ENCODE measurements around the gene ST8SIA6.

ST8SIA6 gene

DNA sequence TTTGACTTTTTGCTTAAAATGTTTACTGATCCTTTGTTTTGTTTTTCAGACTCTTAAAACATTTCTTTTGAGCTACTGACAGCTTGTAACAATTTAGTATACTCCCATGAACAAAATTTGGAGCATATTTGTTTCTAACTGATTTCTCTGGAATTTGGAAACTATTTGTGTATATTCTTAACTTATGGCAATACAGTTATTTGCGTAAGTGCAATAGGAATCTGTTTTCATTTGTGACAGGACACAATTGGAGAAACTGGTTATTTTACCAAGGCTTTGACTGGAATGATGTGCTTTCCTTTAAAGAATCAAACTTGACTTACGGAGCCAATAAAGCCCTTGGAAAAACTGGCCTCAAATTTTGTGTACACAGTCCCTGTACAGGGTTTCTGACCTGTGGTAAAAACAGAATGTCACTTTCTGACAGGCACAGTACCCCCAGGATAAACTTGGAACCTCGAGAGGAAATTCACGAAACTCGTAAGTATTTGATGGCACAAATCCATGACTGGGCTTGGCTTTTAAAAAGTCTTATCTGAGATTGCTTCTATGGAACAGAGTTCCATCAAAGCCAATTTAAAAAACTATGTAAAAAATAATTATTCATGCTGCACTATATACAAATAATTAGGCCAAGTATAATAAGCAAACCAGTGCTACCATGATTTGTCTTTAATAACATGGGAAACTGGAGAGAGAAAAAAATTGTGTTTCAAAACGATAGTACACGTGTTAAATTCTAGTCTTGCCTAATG lies 70.4 kb downstream of the ST8SIA6 start:
- DNase-seq = no peak

DNA sequence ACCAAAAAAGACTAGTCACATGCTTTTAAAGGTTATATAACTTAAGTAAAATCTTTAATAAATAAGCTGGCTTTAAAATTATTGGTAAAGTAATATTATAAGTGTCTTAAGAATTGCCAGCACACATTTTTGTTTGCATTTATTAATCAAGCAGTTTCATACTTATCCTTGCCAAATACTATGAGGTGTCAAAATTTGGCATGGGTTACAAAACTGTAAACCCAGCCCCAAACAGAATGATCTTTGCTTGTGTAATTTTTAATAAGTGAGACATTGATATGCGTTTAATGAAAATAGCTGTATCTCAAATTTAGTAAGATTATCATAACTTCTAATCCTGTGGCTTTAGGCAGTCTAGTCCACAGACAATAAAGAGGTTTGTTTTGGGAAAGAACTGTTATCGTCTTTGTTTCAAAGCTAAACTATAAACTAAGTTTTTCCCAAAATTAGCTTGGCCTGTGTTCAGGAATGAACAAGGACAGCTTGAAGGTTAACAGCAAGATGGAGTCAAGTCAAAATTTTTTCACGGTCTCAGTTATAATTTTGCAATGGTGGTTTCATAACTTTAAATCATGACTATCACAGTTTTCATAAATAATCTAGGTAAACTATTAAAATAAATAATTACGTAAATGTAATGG lies 72.8 kb downstream of the ST8SIA6 start:
- no peak for DNase-seq

DNA sequence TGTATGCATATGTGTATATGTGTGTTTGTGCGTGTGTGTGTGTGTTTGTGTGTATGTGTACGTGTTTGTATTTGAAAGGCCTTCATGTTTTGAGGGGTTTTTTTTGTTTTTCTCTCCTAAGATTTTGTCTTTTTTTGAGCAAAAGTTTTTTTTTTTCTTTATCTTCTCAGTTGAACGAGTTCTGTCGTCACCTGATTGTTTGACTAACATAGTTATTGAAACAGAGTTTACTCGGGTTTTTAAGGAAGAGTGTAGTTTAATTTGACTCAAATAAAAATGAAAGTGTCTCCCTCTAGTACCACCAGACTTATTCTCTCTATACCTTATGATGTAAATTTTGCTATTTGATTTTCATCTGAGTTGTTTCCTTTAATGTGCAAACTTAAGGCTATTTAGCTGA lies 73.5 kb downstream of the ST8SIA6 start:
- no peak for DNase-seq

DNA sequence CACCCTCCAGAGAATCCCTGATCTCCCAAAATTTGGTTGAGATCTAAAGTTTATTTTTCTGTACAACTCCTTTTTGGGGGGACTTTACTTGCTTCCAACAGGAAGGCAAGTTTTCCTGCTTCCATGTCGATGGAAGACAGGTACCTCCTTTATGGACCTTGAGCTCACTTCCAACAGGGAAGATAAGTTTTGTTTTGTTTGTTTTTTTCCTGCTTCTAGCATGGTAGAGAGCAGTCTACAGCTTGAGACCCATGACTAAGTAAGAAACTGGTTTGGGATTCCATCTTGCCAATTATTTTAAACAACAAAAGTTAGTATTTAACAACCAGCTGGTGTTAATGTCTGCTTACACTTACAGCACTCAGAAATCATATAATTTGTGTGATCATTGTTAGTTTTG lies 74.4 kb downstream of the ST8SIA6 start:
- no peak for DNase-seq

DNA sequence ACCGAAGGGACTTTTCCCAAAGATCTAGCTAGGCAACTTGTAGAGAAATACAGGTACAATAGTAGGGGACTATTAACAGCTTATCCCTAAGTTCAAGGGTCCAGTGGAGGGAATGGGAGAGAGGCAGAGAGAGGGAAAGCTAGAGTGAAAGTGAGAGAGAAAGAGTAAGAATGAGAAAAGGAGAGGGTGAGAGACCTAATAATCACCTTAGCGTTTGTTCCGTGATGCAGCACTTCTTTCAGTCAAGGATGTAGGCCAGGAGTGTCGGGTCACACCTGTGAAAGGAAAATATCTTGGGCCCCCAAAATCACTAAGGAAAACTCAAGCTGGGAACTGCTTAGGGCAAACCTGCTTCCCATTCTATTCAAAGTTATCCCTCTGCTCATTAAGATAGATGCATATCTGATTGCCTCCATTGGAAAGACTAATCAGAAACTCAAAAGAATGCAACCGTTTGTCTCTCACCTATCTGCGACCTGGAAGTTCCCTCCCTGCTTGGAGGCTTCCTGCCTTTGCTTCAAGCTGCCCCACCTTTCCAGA lies 75.2 kb downstream of the ST8SIA6 start:
- no peak for DNase-seq

DNA sequence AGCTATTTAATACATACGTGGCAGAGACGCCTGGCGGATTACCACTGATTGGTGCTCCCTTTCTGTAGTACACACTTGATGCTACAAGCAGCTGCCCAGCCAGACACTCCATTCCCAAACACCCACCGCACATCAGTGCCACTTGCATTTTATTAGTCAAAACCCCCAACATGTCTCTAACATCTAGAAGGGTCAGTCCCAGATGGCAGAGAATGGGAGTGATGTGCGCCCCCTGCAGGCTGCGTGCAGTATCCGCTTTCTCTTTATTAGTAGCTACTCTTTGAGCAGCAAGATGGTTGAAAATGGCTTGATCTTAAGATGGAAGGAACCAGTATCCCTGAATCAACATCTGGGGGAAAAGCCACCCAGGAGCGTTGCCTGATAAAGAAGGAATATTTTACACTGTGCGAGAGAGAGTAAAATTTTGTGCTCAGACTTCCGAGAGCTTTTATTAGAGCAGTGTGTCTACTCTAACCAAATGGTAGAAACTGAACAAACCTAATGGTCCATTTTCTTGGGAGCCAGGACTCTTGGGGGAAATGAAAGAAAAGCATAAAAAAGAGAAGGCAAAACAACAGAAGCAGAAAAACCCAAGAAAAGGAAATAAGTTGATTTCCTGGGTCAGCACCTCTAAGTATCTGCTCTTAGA lies 78.3 kb downstream of the ST8SIA6 start:
- DNase-seq = no peak

DNA sequence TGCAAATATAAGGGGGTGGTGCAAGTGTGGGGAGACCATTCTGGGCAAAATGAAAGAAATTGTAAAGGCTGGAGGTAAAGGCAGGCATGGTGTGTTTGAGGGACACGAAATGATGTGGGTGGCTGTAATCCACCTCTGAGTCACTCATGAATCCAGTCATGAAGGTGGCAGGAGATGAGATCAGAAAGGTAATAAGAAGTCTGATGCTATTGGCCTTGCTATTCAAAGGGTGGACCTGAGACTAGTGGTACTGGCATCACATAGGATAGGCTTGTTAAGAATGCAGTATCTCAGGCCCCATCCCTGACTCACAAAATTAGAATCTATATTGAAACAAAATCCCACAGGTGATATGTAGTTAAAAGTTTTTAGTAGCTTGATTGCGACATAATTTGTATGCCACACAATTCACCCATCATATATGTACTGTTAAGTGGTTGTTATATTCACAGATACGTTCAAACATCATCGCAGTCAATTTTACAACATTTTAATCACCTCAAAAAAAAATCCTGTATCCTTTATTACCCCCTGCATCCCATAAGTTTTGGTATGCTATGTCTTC lies 85.6 kb downstream of the ST8SIA6 start:
- no peak for DNase-seq

DNA sequence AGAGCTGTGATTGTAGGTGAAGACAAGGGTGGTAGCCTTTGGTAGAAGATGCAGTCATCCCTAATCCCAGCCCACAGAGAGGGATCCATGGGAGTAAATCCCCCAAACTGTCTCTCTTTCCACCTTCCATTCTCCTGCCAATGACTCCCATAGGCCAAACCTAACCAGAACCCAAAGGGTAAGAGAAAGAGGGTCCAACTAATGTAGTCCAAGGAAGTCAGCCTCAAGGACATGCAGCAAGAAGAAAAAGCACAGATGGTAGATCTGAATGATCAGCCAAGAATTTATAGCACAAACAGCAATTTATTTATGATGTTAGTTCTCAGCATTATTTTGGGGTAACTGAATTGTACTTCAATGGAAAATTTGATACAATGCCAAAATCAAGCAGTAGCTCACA lies 87.7 kb downstream of the ST8SIA6 start:
- no peak for DNase-seq

DNA sequence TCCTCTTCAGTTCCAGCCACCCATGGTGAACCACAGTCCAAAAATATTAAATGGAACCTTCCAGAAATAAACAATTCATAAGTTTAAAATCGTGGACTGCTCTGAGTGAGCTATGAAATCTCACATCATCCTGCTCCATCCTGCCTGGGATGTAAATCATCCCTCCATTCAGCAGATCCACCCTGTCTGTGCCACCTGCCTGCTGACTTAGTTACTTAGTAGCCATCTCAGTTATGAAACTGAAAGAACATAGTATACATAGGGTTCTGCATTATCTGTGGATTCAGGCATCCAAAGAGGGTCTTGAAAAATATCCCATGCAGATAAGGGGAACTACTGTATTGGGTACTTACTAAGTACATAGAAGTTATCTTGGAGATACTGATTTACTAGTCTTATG lies 89.0 kb downstream of the ST8SIA6 start:
- DNase-seq = no peak

DNA sequence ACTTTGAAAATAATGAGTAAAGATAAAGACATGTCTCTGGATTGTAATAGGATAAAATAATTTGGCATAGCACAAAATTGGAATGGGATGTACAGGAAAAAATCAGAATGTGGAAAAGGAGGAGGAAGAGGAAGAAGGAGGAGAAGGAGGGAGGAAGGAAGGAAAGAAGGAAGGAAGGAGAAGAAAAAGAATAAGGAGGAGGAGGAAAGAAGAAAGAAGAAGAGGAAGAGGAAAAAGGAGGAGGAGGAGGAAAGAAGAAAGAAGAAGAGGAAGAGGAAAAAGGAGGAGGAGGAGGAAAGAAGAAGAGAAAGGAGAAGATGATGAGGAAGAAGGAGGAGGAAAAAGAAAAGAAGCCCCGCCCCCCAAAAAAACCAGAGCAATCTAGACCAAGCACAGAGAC lies 95.9 kb downstream of the ST8SIA6 start:
- no peak for DNase-seq

DNA sequence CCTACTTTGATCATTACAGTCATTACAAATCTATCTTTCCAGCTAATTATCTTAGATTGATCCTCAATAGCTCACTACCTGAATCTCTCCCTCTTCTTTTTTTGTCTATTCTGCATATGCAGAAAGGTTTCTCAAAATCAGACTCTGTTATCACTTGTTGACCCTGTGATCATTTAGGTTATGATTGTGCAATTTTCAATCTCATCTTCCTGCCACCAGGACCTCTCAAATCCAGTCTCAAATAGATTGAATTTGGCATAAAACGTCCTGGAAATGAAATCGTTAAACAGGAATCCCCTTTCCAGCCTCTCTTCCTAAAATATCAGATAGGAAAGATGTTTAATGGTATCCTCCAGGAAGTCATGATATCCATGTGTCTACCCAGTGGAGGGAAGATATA lies 96.6 kb downstream of the ST8SIA6 start:
- no peak for DNase-seq

DNA sequence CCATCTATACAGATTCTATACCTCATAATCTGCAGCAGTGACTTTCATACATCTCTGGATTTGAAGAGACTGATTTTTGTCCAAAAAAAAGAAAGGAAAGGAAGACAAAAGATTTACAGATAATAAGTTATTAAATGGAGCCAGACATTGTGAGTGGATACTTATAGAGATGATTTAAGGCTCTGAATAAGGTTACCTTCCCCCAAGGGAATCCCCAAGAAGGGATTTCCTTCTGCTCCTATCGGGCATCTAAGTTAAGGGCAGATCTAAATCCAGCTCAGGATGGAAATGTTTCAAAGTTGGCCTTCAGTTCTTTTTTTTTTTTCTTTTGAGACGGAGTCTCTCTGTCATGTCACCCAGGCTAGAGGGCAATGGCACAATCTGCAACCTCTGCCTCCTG lies 97.6 kb downstream of the ST8SIA6 start:
- no peak for DNase-seq

DNA sequence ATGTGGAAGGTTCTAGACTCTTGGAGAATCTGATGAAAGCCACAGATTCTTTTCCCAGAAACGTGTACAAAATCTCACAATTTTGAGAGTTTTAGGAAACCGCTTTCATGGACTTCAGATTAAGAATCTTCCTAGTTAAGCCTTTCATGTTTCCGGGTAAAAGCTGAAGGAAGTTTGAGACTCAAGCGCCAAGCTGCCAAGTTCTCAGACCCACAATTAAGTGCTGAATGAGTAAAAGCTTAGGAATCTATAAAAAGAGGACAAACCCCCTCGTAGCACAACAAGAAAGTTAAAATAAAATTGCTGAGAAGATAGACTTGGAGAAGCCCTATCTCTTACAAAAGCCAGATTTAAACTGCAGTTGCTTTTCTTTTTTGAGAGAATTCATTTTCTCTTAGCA lies 99.6 kb downstream of the ST8SIA6 start:
- DNase-seq = no peak

DNA sequence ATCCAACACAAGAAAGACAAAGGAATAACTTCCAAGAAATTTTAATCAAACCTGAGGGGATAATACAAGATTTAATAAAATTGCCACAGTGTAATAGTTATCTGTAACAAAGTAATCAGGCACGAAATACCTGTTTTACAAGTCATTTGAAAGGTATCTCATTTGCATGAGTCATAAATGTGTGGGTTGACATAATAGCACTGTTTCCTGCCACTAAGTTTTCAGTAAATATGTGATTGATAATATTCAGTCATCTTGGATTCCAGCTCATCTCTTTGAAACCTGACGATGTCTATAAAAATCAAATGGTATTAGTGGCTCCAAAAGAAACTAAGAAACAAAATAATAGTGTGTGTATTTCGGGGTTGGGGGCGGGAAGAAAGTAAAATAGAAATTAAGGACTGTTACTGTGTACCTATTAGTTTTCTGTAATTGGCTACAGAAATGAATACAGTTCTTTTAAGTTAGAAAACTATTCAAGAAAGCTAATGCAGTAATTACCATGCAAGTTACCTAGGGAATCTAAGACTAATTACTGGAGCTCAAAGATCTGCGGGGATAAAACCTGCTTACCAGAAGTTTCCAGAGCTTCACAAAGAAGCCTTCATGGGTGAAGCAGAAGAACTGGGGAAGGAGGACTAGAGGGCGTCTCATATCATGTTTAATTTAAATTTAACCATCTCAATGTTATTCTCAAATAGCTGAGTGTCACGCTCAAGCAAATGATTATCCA lies 100.7 kb downstream of the ST8SIA6 start:
- DNase-seq = no peak

DNA sequence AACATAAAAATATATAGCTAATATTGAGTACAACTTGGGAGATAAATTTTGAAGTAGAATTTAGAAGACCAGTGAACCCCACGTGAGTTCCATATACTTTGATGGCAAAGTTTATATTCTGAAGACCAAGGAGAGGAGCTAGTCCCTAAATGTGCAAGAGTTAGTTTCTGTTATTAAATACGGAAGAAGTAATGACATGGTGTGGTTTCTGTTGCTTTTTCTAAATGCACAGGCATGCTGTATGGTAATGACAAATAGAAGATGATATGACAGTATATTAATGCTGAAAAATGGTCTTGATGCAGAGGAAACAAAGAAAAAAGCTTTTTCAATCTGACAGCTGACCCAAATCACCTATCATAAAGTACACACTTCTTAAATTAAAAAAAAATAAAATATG lies 101.8 kb downstream of the ST8SIA6 start:
- no peak for DNase-seq

DNA sequence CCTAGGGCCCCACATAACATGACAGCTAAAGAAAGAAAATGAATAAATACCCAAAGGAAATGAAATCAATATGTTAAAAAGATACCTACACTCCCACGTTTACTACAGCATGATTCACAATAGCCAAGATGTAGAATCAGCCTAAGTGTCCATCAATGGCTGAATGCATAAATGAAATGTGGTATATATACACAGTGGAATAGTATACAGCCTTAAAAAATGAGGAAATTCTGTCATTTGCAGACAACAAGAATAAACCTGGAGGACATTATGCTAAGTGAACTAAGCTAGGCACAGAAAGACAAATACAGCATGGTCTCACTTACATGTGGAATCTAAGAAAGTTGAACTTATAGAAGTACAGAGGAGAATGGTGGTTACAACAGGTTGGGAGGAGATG lies 102.9 kb downstream of the ST8SIA6 start:
- no peak for DNase-seq

DNA sequence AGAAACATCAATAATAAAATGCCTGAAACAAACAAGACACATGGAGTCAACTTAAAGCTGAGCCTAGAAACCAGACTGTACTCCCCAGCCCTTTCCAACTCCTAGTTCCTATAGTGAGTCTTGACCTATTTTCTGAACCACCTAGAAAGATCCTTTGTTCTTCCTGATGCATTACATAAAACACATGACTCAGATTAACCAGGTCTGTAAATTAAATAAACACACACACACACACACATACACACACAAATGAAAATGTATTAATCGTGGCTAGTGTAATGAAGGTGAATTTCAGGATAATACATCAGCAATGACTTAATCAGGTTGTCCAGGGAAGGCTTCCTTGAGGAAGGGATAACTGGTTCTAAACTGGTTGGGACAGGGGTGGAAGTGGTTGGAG lies 104.7 kb downstream of the ST8SIA6 start:
- DNase-seq = no peak

DNA sequence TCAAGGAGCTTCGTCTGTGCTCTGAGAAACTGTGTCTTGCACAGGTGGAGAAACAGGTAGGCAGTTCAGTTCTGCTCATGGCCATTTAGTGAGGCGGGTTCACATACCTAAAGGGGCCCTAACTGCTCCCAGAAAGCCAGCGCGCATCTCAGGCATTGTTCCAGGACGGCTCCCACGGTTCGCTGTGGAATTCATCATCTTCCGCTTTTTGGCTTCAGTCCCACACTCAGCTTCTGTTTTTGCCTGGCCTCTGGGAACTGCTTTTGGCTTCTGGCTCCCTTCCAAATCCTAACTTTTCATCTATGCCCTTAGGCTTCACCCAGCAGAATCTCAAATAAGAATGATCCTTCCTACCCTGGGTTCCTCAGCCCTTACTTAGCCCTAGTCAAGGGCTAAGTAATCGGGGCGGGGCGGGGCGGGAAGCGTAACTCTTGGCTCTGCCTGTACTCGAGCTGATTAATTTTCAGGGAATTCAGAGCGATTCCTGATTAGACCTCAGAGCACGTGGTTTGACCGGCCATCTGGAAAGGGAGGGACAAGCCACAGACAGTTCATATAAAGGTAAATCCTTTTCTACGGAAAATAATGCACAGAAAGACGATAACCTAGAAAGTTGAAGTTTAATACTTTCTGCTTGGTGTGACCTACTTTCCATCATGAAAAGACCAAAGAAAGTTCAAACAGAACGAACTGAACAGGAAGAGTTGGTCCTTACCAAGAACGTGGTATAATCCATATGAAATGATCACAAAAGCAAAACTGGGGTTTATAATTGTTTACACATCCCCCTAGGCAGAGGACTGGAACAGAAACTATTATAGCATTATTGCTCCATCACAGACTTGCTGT lies 105.7 kb downstream of the ST8SIA6 start:
- peak; percentile 5 for DNase-seq

DNA sequence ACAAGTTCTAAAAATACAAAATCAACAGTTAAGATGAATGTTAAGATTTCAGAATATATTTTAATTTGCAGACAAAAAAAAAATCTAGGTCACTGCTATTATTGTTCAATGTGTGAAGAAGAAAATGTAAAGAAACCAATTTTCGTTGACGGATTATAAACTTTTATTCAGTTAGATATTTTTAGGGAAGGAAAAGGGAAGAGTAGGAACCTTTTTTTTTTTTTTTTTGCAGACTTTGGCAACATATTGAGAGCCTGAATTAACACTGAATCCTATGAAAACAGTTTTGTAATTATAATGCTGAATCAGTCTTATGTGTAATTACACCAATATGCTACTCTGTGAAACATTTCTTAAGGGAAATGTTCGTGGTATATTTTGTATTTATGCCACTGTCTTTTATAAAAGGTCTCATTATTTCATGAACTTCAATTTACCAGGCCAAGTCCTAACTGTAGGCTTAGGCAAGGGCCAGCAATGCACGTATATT lies 106.3 kb downstream of the ST8SIA6 start:
- DNase-seq = no peak

DNA sequence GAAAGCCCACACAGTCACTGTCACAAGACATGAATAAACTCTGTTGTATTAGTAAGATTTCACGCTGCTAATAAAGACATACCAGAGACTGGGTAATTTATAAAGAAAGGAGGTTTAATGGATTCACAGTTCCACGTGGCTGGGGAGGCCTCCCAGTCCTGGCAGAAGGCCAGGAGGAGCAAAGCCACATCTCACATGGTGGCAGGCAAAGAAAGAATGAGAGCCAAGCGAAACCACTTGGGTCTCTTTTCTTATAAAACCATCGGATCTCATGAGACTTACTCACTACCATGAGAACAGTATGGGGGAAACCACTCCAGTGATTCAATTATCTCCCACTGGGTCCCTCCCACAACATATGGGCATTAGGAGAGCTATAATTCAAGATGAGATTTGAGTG lies 110.2 kb downstream of the ST8SIA6 start:
- DNase-seq = no peak

DNA sequence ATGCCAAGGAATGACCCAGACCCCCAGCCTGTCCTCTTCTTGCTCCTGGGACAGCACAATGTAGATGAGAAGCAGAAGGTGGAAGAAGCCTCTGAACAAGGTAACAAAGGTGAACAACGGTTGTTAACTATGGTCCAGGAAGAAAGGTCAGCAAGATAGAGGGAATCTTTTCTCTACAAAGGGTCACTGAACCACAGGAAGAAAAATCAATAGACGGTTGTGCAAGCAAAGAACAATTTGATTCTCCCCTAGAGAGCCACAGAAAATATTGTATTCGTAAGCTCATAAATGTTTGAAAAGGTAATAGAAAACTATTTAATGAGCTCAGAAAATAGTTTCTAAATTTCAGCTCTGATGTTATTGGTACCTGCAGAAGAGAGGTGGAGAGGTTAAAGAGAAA lies 111.3 kb downstream of the ST8SIA6 start:
- DNase-seq = no peak

Data from NCI-H446 treated with DMSO at 0.1 percent for 48 hours (cell line).